ENCODE data around the gene TCF23. TPM values are rescaled to one million over a fixed set of nuclear protein-coding genes. Genes with fewer than 3 reads are reported as not detected.
"Not testable (repeated sequence)": the region's sequence is repeated elsewhere in the genome, so short reads cannot be mapped to it uniquely, and the experiment has no call there.

The TCF23 gene
- total RNA-seq (2014; rRNA removed; shearing (Covaris generic)) = not detected in 2 replicates
- not detected in 2 replicates for polyA plus RNA-seq (2014; cell fraction: nucleus; rRNA removed)

DNA sequence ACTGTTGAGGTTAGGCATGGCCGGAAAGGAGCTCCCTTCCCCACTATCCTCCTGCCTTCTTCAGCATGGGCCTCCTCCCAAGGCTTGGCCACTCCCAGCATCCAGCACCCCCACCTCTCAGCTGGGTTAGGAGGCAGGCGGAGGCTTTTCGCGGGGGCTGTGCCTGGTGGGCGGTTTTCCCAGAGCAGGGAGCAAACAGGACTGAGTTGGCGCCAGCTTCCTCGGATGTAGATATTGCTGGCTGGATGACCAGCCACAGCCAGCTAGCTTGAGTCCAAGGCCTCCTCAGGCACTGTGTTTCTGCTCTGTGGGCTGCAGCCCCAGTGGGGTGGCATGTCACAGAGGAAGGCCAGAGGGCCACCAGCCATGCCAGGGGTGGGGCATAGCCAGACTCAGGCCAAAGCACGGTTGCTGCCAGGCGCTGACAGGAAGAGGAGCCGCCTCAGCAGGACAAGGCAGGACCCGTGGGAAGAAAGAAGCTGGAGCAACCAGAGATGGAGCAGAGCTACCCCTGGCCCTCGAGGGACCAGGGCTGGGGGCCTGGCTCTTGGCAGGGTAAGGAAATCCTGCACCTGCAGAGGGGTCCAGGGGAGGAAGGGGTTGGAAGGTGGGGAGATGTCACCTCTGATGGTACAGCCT, at the start of gene TCF23:
Gene TCF23, plus strand, starts transcription at position 204 of the 639 bp plus-strand sequence. Its CDS starts 130 bp downstream, at position 334.
- DNase-seq (ENCODE audit: extremely low read depth, low read depth) = no peak

DNA sequence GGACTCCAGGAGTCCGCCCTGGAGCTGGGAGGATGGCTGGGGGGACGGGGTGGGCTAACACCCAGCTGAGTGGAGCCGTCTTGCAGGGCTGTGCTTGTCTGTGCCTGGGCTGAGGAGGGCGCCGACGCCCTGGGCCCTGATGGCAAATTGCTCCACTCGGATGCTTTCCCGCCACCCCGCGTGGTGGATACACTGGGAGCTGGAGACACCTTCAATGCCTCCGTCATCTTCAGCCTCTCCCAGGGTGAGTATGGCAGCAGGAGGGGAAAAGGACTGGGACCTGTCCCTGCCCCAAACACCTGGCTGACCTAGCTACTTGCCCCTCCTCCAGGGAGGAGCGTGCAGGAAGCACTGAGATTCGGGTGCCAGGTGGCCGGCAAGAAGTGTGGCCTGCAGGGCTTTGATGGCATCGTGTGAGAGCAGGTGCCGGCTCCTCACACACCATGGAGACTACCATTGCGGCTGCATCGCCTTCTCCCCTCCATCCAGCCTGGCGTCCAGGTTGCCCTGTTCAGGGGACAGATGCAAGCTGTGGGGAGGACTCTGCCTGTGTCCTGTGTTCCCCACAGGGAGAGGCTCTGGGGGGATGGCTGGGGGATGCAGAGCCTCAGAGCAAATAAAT, 49.4 kb upstream of the TCF23 start:
- no peak for DNase-seq (ENCODE audit: extremely low read depth, low read depth)

DNA sequence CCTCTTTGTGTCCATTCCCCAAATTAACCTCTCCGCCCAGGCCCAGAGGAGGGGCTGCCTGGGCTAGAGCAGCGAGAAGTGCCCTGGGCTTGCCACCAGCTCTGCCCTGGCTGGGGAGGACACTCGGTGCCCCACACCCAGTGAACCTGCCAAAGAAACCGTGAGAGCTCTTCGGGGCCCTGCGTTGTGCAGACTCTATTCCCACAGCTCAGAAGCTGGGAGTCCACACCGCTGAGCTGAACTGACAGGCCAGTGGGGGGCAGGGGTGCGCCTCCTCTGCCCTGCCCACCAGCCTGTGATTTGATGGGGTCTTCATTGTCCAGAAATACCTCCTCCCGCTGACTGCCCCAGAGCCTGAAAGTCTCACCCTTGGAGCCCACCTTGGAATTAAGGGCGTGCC, 48.8 kb upstream of the TCF23 start:
- DNase-seq (ENCODE audit: extremely low read depth, low read depth) = no peak

DNA sequence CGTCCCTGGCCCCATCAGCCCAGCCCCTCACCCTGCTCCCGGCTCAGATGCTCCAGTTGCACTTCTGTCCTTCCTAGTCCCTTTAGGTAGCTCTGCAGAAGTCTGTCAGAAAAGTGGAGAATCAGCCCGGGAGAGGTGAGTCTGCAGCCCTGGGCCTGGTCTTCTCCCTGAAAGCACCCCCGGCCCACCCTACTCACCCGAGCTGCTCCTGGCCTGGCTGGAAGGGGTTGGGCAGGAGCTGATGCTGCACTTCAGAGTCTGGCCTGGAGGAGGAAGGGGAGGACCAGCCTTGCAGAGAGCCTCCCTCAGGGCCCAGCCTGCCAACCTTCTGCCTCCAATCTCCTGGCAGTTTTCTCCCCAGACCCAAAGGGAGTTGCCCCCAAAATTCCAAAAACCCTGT, 46.5 kb upstream of the TCF23 start:
- no peak for DNase-seq (ENCODE audit: extremely low read depth, low read depth)

DNA sequence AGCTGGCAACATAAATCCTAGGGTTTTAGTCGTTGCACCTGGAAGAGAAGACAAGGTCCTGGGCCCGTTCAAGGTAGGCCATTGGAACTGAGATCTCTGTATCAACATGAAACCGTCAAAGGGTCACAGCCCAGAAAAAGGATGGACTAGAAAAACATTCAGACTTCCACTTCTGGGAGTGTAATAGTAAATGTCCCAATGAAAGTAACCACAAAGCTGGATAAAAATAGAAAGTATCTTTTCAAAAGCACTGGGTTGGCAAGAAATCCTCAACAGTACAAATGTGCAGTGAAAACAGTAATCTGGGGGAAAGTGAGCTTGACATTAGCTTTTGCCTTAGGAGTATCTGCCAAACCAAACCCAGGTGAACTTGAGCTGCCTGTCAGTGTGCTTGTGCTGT, 42.8 kb upstream of the TCF23 start:
- DNase-seq (ENCODE audit: extremely low read depth, low read depth) = no peak

DNA sequence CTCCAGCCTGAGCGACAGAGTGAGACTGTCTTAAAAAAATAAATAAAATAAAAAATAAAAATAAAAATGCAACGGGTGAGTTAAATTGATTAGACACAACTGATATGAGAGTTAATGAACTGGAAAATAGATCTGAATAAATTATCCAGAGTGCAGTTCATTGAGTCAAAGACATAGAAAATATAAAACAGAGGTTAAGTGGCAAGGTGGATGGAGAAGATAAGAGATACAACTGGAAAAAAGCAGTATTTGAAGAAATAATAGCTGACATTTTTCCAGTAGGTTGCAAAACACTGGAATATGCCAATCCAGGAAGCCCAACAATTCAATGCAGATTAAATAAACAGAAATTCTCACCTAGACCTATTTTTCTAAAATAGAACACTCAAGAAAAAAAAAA, 40.6 kb upstream of the TCF23 start:
- no peak for DNase-seq (ENCODE audit: extremely low read depth, low read depth)

DNA sequence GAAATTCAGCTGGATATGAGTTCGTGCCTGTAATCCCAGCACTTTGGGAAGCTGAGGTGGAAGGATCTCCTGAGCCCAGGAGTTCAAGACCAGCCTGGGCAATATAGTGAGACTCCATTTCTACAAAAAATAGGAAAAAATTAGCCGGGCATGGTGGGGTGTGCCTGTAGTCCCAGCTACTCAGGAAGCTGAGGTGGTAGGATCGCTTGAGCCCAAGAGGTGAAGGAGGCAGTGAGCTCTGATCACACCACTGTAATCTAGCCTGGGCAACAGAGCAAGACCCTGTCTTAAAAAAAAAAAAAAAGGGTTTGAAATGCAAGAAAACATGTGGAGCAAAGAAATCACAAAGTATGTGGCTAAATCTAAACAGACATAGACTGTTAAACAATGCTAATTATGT, 39.7 kb upstream of the TCF23 start:
- no peak for DNase-seq (ENCODE audit: extremely low read depth, low read depth)

DNA sequence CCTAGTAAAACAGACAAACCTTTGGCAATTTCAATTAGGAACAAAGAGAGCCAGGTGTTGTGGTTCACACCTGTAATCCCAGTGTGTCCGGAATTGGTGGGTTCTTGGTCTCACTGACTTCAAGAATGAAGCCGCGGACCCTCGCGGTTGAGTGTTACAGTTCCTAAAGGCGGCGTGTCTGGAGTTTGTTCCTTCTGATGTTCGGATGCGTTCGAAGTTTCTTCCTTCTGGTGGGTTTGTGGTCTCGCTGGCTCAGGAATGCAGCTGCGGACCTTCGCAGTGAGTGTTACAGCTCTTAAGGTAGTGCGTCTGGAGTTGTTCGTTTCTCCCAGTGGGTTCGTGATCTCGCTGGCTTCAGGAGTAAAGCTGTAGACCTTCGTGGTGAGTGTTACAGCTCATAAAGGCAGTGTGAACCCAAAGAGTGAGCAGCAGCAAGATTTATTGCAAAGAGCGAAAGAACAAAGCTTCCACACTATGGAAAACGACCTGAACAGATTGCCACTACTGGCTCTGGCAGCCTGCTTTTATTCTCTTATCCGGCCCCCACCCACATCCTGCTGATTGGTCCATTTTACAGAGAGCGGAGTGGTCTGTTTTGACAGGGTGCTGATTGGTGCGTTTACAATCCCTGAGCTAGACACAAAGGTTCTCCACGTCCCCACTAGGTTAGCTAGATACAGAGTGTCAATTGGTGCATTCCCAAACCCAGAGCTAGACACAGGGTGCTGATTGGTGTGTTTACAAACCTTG, 38.0 kb upstream of the TCF23 start:
- not testable (repeated sequence) for DNase-seq (ENCODE audit: extremely low read depth, low read depth)

DNA sequence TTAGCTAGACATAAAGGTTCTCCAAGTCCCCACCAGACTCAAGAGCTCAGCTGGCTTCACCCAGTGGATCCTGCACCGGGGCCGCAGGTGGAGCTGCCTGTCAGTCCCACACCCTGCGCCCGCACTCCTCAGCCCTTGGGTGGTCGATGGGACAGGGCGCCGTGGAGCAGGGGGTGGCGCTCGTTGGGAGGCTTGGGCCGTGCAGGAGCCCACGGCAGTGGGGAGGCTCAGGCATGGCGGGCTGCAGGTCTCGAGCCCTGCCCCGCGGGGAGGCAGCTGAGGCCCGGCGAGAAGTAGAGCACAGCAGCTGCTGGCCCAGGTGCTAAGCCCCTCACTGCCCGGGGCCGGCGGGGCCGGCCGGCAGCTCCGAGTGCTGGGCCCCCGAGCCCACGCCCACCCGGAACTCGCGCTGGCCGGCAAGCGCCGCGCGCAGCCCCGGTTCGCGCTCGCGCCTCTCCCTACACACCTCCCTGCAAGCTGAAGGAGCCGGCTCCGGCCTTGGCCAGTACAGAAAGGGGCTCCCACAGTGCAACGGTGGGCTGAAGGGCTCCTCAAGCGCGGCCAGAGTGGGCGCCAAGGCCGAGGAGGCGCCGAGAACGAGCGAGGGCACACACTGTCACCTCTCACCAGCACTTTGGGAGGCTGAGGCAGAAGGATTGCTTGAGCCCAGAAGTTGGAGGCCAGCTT, 37.3 kb upstream of the TCF23 start:
- DNase-seq (ENCODE audit: extremely low read depth, low read depth) = not testable (repeated sequence)

DNA sequence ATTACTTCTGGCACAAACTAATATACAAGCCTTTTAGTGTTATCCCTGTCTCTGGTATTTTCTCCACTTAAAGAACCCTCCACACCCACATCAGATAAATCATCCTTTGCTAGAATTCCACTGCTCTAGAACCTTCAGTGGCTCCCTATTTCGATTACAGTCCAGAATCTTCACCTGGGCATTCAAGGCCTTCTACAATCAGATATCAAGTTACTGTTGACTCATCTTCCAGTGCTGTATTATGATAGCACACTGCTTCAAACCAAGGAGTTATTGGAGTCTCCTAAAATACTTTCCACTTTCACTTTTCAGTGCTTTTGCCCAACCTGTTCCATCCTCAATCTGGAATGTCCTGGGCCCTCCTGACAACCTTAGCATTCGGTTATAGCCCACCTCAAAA, 33.3 kb upstream of the TCF23 start:
- no peak for DNase-seq (ENCODE audit: extremely low read depth, low read depth)

DNA sequence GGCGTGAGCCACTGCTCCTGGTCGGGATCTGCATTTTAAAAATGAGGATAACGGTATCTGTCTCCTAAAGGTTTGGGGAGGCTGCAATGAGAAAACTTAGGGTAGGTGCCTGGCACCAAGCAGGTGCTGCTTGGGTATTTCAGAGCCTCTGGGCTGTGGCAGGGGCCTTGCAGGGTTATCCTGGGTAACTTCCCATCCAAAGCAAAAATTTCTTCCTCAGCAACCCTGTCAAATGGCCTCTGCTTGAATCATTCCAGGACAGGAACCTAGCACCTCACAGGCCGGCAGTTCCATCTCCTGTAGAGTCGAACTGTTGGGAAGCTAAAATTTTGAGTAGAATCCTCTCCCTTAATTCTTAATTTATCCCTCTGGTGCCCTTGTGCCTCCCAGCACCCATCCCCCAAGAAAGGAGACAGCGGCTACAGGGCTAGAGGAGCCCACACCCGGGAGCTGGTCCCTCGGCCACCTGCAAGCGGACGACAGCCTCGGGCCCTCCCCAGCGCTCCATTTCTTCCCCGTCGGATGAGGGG, 30.7 kb upstream of the TCF23 start:
- no peak for DNase-seq (ENCODE audit: extremely low read depth, low read depth)

DNA sequence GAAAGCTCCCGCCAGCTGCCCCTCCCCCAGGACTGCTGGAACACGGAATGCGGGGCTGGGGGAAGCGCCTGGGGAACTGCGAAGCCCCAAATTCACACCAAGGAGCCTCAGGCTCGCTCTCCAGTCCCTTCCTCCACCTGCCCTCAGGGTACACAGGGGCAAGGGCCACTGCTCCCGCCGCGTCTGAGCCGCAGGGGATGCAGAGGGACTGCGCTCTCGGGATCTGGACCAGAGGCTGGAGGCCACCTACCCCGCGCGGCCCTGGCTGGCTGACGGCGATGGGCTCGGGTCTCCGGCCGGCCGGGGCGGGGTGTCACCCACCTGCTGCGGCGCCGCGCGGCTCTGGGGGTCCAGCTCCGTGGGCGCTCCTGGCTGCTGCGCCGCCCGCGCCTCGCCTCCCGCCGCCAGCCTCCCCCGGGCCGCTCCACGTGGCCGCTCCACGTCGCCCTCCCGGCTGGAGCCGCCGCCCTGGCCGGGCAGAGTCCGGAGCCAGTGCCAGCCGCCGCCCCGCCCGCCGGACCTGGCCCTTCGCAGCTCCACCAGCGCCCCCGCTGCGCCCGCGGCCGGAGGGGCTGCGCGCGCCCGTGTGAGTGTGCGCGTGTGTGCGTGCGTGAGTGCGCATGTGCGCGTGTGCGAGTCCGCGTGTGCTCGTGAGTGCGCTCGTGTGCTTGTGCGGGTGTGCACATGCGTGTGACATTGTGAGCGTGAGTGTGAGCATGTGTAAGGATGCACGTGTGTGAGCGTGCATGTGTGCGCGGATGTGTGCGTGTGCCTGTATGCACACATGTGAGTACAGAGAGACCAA, 30.1 kb upstream of the TCF23 start, which contains the start of gene CGREF1:
Gene CGREF1, minus strand, starts transcription at position 604 of the 805 bp plus-strand sequence. CDS start 14,762 bp downstream, outside the sequence.
- DNase-seq (ENCODE audit: extremely low read depth, low read depth) = no peak

DNA sequence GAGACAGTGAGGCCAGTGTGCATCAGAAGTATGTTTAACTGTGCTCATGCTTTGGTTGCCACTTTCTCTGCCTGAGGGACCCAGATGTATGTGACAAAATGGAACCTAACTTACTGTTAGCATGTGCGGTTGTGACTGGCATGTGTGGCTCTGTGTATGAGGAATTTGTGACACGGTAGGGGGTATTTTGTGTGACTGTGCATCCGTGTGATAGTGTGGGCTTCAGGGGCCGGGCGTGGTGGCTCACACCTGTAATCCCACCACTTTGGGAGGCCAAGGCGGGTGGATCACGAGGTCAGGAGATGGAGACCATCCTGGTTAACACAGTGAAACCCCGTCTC, 29.5 kb upstream of the TCF23 start:
- DNase-seq (ENCODE audit: extremely low read depth, low read depth) = not testable (repeated sequence)

DNA sequence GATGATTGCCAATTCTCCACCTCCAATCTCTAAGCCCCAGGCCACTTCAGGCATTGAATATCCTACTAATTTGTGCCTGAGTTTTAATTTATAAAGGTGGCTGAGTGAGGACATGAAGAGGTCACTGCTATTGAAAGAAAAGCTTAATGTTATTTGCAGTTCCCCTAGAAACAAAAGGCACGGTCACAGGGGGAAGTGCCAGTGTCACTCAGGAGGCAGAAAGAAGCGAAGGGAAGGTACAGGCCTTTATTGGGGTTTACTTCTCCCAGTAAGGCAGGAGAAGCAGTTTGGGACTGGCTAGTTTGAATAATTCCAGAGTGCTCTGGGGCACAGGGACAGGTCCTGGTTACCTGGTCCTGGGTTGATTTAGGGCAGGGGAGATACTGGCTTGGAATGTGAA, 26.9 kb upstream of the TCF23 start:
- DNase-seq (ENCODE audit: extremely low read depth, low read depth) = no peak

DNA sequence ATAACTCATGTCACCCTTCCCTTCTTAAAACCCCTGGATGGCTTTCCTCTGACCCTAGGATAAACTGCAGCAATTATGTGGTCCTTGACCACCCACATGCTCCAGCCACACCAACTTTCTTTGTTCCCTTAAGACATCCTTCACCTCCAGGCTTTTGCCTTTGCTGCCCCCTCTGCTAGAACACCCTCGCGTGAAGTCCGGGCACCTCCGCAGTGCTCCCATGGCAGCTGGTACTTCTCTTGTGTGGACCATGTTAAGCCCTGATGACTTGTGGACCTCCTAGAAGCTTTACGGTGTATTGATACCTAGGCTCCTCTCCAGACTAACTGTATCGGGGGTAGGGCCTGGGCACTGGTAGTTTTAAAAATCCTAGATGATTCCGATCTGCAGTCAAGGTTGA, 26.0 kb upstream of the TCF23 start:
- no peak for DNase-seq (ENCODE audit: extremely low read depth, low read depth)

DNA sequence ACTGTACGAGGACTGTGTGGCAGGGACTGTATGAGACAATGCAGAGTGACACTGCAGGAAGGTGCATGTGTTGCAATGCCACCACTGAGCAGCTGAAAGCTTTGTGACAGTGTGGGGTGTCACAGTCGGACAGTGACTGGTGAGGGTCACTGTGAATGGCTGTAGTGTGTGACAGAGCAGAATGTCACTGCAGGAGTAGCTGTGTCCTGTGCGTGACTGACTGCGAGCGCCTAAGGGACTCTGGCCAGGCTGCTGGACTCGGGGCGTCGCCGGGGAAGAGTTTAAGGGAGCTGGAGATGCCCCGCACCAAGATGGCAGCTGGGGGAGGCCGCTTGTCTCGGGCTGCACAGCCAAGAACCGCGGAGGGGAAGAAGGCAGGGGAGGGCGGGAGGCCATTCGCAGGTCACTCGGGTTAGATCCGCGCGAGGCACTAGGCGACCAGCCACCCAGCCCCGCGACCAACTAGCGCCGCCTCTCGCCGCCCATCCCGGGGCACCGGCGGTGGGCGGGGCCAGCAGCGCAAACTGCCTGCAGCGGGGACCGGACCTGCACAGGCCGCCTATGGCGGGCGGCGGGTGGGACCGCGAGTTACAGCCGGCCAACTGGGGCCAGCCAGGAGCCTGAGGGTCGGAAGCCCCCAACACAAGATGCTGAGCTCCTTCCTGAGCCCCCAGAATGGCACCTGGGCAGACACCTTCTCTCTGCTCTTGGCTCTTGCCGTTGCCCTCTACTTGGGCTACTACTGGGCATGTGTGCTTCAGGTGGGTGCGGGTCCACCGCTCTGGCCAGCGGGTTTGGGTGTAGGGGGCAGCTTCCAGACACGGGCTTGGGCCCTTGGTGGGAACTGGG, 25.3 kb upstream of the TCF23 start, which contains the start of gene ABHD1:
Gene ABHD1, plus strand, starts transcription at position 514 of the 849 bp plus-strand sequence. Its CDS starts 134 bp downstream, at position 648.
- no peak for DNase-seq (ENCODE audit: extremely low read depth, low read depth)

DNA sequence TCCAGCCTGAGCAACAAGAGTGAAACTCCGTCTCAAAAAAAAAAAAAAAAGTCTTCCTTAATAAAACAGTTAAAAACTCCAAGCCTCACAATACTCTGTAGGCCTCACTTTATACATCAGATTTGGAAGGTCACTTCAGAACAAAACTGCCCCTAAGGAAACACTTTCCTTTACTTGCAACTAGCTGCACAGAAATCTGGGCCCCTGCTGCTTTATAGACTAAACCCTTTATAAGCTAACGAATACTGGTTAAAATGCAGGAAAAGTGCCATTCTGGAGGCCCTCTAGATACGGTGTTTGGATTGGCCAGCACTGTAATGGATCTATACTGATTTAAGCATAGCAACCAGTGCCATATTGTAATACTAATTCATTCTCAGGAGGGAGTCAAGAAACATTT, 23.7 kb upstream of the TCF23 start:
- DNase-seq (ENCODE audit: extremely low read depth, low read depth) = no peak

DNA sequence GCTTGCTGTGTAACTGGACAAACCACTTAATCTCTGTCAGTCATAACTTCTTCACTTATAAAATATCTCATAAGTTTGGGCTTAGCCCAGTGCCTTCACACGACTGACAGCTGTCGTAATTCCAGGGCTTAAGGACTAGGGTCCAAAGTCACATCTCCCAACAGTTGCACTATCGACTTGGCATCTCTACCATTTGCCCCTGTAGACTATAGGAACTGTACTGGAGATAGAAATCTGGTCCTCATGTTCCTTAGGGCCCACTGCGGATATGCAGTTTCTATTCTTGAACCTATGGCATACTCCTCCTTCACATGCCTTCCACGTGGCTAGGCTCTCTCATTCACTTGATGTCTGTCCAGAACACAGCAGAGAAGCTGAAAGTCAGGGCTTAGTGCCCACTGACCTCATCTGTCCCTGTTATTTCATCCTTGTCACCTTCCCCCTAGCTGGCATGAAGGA, 22.5 kb upstream of the TCF23 start:
- DNase-seq (ENCODE audit: extremely low read depth, low read depth) = no peak

Measured in NCI-H460 (cell line).